ENCODE results near the gene RBBP5.

RBBP5 gene

DNA sequence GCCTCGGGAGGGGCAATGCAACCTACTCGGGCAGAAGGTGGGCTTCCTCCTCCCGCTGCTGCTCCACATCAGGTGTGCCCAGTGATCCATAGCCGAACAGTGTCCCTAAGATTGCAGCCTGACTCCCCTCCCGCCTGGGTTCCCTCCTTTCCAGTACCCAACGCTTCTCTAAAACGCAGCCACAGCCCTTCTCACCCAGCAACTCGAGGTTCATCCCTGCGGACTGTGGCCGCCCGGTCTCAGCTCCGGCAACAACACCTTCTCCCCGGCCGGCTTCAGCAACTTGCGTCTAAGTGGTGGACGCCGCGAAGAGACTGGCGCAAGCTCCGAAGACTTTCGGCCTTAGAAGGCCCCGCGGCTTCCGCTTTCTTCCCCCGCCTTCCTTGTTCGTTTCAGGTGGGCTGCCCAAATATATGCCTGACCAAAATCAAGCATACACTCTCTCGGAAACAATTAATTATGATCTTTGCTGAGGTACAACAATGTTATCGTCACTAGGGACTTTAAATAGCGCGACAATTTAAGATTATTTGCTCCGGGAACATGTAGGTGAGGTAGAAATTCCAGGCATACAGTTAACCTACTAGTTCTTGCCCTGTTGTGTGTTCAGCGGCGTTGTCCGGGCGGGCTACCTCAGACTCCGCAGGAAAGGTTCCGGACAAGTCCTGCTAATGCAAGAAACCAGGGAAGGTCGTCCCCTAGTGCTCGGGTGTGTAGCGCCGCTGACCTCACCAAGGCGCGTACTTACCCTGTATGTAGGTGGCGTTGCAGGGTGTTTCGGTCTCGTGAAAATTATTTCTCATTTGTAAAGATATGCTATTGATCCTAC, at the start of gene RBBP5:
TSS of gene RBBP5 (minus strand) at position 319 of the 829 bp plus-strand sequence. CDS start at position 214, 105 bp downstream.
- in situ Hi-C loops (cut with HindIII; ENCODE audit: low pct_ligation_motif_present, low sequenced_read_pairs) = no loop called here
- H3K27me3 ChIP-seq (replicated peaks) = no peaks in the 10 kb centered on the region
- H3K36me3 ChIP-seq (replicated peaks) = no peaks in the 10 kb centered on the region
- TF ChIP-seq, protein P1, sequence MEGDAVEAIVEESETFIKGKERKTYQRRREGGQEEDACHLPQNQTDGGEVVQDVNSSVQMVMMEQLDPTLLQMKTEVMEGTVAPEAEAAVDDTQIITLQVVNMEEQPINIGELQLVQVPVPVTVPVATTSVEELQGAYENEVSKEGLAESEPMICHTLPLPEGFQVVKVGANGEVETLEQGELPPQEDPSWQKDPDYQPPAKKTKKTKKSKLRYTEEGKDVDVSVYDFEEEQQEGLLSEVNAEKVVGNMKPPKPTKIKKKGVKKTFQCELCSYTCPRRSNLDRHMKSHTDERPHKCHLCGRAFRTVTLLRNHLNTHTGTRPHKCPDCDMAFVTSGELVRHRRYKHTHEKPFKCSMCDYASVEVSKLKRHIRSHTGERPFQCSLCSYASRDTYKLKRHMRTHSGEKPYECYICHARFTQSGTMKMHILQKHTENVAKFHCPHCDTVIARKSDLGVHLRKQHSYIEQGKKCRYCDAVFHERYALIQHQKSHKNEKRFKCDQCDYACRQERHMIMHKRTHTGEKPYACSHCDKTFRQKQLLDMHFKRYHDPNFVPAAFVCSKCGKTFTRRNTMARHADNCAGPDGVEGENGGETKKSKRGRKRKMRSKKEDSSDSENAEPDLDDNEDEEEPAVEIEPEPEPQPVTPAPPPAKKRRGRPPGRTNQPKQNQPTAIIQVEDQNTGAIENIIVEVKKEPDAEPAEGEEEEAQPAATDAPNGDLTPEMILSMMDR (IDR thresholded peaks at IDR 0.05; ENCODE audit: low read depth, low read length, missing control alignments) = peak; percentile 89
- peak within 1 kb of the TSS; percentile 100 for H3K4me3 ChIP-seq (ENCODE audit: low read depth, low read length)
- peak within 1 kb of the TSS; percentile 98 for H3K27ac ChIP-seq
- DNase-seq = peak; percentile 97

DNA sequence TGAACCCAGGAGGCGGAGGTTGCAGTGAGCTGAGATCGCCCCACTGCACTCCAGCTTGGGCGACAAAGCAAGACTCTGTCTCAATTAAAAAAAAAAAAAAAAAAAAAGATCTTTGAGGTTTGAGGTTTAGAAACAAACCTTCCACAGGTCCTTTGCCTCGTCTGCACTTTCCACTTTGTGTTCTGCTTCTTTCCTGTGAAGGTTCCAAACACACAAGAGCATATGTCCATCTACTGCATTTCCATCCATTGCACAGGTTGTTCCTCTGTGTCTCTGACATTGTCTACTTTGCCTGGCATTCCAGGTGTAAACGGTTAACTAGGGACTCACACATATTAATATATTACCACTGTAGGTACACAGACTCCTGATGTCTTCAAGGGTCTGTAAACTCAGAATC, 49.6 kb upstream of the RBBP5 start:
- TF ChIP-seq, protein P1 (IDR thresholded peaks at IDR 0.05; ENCODE audit: low read depth, low read length, missing control alignments) = no peak
- in situ Hi-C loops (cut with HindIII; ENCODE audit: low pct_ligation_motif_present, low sequenced_read_pairs) = no loop called here
- no peak for DNase-seq
- Histone ChIP-seq H3K27ac (no peak overlapping the region), H3K4me3 (ENCODE audit: low read depth, low read length) (no peak overlapping the region), H3K27me3 (replicated peaks) (no peaks in the 10 kb centered on the region), H3K36me3 (replicated peaks) (peaks cover 4% of the 10 kb centered on the region)

DNA sequence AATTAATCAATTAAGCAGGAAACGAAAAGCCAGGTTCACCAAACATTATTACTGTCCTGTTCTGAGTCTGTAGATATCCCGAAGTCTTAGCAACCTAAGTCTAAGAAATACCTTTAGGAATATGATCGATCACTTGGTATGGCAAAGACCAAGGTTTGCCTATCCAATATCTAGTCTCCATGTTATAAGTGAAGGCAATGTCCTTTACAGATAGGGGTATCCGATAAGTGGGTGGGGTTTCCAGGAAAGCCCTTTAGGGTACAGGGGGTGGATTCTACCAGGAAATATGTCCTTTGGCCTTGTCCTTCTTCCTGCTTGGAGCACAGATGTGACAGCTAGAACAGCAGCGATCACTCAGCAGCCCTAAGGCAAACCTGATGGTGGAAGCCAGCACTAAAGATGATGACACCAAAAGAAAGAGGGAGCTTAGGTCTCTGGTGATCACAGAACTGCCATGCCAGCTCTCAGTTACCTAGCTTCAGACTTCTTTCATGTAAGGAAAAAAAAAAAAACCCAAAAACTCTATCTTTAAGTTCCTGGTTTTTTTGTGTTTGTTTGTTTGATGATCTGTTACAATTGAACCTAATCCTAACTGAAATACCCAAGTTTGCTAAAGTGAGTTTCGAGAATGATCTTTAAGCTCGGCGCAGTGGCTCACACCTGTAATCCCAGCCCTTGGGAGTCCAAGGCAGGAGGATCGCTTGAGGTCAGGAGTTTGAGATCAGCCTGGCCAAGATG, 48.9 kb upstream of the RBBP5 start:
- no peak for DNase-seq
- Histone ChIP-seq H3K27me3 (replicated peaks) (no peaks in the 10 kb centered on the region), H3K27ac (no peak overlapping the region), H3K4me3 (ENCODE audit: low read depth, low read length) (no peak overlapping the region), H3K36me3 (replicated peaks) (peaks cover 4% of the 10 kb centered on the region)
- TF ChIP-seq, protein P1 (IDR thresholded peaks at IDR 0.05; ENCODE audit: low read depth, low read length, missing control alignments) = no peak
- in situ Hi-C loops (cut with HindIII; ENCODE audit: low pct_ligation_motif_present, low sequenced_read_pairs) = no loop called here

DNA sequence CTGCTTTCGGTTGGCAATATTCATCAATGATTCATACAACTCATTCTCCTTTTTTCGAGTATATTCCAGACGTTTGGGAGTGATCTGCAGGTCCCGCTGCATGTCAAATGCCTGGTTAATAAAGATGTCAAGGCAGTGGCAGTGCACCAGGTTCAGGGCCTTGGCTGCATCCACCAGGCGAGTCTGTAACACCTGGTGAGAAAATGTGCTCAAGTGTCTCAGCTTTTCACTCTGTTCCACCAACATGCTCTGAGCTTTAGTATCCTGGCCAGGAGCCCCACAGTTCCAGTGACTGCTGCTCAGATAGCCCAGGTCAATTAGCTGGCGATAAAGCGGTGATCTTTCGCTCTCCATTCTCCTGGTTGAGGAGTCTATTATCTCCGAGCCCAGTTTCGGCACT, 47.5 kb upstream of the RBBP5 start:
- in situ Hi-C loops (cut with HindIII; ENCODE audit: low pct_ligation_motif_present, low sequenced_read_pairs) = no loop called here
- Histone ChIP-seq H3K36me3 (replicated peaks) (peaks cover 4% of the 10 kb centered on the region), H3K27me3 (replicated peaks) (no peaks in the 10 kb centered on the region), H3K4me3 (ENCODE audit: low read depth, low read length) (no peak overlapping the region), H3K27ac (no peak overlapping the region)
- TF ChIP-seq, protein P1 (IDR thresholded peaks at IDR 0.05; ENCODE audit: low read depth, low read length, missing control alignments) = no peak
- no peak for DNase-seq

GRCh38 chr1:205168291-205168690, 46.5 kb upstream of the RBBP5 start:
- Histone ChIP-seq H3K36me3 (replicated peaks) (peaks cover 9% of the 10 kb centered on the region), H3K4me3 (ENCODE audit: low read depth, low read length) (no peak overlapping the region), H3K27me3 (replicated peaks) (no peaks in the 10 kb centered on the region), H3K27ac (no peak overlapping the region)
- TF ChIP-seq, protein P1 (IDR thresholded peaks at IDR 0.05; ENCODE audit: low read depth, low read length, missing control alignments) = no peak
- DNase-seq = no peak
- in situ Hi-C loops (cut with HindIII; ENCODE audit: low pct_ligation_motif_present, low sequenced_read_pairs) = no loop called here

Data from brain microvascular endothelial cell (primary cell).